RPMI8226 (cell line): Measurements from ENCODE around the gene VSNL1.
"Not testable (repeated sequence)": the region's sequence is repeated elsewhere in the genome, so short reads cannot be mapped to it uniquely, and the experiment has no call there.

Source experiments
- DNase-seq: peaks from one replicate; pipeline ENCODE4 v3.0.0-alpha.2; 2015

The VSNL1 gene

DNA sequence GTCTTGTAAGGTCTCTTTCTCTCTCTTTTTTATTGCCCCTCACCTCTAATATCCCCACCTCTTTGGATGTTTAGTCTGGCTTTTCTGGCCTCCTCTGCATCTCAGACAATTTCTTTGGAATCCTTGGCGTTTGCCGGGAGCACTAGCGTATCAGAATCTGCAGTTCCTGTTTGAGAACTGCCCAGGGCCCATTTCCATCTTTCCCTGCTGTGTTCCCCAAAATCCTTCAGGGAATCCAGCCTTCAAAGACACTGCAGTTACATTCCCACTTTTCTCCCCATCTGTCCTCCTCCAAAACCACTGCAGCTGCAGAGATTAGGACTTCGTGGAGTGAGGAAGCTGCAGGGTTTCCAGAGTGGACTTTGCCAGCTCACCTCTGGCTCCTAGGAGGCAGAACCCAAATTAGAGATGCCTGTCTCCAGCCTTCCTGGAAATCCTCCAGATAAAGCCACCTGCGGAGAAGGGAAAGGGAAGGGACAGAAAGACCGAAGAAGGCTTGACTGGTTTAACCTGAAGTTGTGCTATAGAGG is 2.7 kb downstream of the VSNL1 start:
- DNase-seq, result no peak

DNA sequence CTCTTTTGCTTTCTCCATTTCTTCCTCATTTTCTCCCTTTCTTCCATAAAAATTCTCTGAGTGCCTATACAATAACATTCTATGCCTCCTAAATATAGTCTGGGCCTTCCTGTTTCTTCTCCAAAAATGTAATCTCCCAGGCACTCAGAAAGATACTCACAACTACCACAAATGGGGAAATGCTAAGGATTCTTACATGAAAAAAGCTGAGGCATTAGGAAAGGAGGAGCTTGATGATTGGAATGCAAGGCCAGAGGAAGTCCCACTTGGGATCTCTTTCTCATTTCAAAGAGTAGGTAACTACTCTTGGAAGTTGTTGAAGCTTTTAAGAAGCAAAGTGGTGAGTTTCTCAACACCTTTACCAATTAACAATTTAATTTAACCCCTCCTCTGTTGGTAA is 3.4 kb downstream of the VSNL1 start:
- DNase-seq, result no peak

GRCh38 chr2:17544256-17544655 is 3.8 kb downstream of the VSNL1 start:
- DNase-seq, result no peak

GRCh38 chr2:17545680-17546613 is 5.5 kb downstream of the VSNL1 start:
- DNase-seq, result no peak

- no peak for DNase-seq
These were observed 6.7 kb downstream of the VSNL1 start for GRCh38 chr2:17547237-17547636.

DNA sequence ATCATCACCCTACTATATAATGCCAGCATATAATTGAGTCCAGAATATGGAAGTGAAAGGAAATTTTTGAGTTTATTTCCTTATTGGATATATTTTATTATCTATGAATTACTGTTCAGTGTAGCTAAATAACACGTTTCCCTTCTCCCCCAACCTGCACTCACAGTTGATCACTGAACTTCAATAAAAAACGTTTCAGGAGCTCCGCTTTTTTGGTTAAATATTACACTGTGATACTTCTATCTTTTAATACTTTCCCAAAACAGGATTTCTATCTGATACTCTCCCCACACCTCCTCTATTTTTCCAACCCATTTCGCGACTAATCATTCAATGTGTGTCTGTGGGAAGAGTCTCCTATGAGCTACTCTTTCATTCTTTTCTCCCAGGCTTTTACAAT is 7.2 kb downstream of the VSNL1 start:
- no peak for DNase-seq

GRCh38 chr2:17550907-17551306 is 10.4 kb downstream of the VSNL1 start:
- no peak for DNase-seq

GRCh38 chr2:17555150-17555549 is 14.7 kb downstream of the VSNL1 start:
- no peak for DNase-seq

- DNase-seq, result no peak
These were observed 17.1 kb downstream of the VSNL1 start for GRCh38 chr2:17557596-17557995.

DNA sequence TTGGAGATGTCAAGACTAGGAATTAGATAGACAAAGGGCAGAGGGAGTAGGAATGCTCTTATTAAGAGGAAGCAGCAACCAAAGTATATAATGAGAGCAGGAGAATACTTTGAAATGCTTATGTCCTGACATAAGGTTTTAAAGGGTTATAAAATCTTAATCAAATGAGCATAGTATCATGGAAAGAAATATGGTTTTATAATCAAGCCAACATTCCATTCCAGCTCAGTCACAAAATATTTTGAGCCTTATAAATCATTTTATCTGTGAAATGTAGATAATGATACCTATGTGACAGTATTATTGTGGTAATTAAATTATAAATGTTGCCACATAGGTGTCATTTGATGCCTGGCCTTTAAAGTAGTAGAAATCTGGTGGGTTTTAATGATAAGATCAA is 17.6 kb downstream of the VSNL1 start:
- no peak for DNase-seq

DNA sequence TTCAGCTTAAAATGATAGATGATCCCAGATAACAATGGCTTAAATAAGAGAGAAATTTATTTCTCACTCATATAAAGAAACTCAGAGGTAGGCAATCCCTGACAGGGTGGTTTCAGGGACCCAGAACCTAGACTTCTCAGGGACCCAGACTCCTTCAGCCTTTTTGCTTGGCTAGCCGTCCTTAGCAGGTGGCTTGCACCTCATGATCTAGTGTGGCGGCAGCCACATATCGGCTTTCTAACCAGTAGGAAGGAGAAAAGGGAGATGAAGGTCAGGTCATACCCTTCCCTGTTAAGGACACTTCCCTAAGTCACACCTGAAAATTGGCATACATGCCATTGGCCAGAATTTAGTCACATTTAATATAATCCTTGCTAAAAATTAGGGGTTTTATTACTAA is 18.4 kb downstream of the VSNL1 start:
- DNase-seq, result no peak

DNA sequence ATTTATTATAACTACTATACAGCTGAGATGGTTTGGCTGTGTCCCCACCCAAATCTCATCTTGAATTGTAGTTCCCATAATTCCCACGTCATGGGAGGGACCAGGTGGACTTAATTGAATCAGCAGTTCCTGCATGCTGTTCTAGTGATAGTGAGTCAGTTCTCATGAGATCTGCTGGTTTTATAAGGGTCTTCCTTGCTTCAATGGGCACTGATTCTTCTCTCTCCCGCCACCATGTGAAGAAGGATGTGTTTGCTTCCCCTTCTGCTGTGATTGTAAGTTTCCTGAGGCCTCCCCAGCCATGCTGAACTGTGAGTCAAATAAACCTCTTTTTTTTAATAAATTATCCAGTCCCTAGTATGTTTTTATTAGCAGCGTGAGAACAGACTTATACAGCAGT is 25.2 kb downstream of the VSNL1 start:
- DNase-seq, result not testable (repeated sequence)

DNA sequence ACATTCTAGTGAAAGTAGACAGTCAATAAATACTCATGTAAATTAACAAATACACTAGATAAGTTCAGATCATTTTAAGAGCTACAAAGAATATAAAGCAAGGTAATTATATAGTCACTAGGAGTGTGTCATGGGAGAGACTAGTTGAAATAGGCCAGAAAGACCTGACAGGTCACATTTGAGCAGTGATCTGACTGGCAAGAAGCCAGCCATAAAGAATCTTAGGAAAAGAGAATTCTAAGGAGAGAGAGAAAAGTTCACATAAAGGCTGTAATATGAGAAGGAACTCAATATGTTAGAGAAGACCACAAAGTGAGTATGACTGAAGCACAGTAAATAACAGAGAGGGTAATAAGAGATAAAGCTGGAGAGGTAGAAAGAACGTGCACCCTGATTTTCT is 31.2 kb downstream of the VSNL1 start:
- no peak for DNase-seq

DNA sequence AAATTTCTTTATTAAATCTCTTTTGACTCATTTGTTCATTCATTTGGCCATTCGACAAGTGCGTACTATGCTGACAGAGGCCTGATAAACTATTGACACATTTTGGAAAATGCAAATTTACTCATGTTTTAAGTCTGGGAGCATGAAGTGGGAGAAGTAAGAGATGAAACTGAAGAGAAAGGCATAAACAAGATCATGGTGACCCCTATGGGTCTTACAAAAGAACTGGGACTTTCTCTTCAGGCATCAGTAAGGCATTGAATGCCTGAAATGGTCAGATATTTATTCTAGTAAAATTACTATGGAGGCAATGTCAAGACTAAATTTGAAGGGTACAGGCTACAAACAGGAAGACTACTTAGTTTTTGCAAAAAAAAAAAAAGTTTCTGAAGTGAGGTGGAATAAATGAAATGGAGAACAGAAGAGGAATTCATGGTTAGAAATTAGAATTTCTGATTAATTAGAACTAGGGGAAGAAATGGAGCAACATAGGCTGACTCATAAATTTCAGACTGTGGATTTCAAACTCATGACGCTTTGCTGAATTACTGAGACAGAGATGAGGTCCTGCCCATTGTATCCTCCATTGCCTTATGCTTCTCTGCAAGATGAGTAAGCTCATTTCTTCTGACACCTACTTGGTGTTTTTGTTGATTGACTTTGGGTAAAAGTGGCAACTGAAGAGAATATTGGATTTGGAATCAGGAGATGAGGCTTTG is 32.7 kb downstream of the VSNL1 start:
- no peak for DNase-seq

DNA sequence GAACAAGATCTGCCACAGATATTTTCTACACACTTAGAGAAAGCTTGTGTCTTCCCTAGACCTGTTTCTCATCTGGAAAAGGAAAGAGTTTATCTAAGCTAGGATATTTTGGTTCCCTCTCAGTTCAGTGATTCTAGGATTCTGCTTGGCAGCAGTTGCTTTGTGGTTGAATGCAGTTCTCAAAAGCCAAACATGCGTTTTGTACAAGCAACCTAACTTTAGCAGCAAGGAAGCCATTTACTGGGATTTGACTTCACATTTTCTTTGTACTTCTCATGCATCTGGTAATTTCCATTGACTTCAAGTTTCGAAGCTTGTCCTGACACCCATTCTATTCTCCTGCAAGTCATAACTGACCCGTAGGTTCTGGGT is 33.3 kb downstream of the VSNL1 start:
- DNase-seq, result no peak

DNA sequence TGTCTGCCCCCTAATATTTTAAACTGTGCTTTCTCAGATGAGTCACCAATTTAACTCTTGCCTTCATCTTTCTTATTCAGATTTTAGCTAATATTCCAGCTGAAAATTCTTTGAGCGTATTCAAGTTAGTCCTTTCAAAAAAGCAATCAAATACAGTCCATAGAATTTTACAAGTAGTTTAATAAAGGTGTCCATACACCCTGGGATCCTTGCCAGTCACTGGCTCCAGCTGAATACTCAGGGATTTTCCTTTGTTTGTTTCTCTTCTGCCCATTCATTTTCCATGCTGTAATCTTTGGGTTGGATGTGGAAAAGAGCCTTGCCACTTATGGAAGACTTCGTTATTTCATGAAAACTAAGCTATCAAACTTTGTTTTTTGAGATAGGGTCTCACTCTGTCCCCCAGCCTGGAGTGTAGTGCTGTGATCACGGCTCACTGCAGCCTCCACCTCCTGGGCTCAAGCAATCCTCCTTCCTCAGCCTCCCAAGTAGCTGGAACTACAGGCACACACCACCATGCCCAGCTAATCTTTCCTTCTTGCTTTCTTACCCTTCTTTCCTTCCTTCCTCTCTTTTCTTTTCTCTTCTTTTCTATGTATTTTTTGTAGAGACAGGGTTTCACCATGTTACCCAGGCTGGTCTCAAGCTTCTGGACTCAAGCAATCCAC is 34.0 kb downstream of the VSNL1 start:
- no peak for DNase-seq

DNA sequence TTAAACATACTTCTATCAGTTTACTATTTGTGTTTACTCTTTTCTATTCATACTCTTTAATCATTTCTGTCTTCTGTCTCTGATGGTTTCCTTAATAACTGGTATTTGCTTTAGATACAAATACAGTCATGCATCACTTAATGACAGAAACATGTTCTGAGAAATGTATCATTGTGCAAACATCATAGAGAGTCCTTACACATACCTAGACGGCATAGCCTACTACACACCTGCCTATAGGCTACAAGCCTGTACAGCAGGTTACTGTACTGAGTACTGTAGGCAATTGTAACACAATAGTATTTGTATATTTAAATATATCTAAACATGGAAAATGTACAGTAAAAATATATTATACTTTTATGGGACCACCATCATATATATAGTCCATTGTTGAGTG is 36.3 kb downstream of the VSNL1 start:
- DNase-seq, result no peak

- DNase-seq, result peak; percentile 81
These were observed 38.0 kb downstream of the VSNL1 start for GRCh38 chr2:17578466-17578928.

DNA sequence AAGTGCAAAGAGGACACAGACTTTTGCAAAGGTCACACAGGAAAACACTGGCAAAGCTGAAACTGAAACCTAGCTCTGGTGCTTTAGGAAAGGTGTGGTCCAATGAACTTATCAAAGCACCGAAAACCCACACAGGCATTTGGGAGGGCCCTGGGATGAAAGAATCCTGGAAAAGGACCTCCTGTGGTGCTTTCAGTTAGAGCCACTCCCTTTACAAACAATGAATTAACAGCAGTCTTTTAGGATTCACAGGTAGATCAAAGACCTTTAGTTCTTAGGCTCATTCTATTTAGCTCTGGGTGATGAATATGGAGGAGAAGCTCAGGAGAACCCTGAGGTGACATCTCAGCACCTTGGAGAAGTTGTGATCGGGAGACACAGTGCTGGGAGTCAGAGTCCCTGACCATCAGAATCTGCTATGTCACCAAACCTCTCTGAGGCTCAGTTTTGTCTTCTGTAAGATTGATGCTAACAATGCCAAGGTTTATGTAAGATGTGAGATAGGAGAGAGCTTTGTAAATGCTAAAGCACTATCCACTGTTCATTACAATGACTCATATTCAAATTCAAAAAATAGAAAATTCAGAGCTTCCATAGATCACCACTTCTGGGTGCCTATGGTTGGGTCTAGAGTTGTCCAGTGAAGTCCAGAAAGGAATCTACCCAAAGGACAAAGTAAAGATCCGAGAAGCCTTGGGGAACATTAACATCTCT is 39.3 kb downstream of the VSNL1 start:
- DNase-seq, result no peak

- no peak for DNase-seq
These were observed 39.8 kb downstream of the VSNL1 start for GRCh38 chr2:17580319-17580715.

GRCh38 chr2:17581831-17582230 is 41.3 kb downstream of the VSNL1 start:
- DNase-seq, result no peak

DNA sequence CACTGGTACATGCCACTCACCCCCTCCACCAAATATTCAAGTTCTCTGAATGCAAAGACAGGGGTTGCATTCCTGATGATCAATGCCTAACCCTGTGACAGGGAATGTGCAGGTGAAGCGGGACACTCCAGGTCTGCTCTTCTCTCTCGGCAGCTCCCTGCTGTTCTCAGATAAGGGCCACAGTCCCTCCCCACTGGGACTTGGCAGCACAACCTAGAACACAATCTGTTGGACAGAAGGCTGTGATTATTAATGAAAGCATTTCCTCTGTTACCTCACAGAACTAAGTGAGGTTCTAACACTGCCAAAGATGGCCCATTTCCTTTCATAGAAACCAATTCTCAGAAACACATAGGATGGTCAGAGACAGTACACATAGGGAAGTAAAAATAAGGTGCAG is 42.7 kb downstream of the VSNL1 start:
- no peak for DNase-seq

GRCh38 chr2:17583646-17584045 is 43.1 kb downstream of the VSNL1 start:
- DNase-seq, result no peak
